ENCODE results near the gene P4HB.

The P4HB gene

DNA sequence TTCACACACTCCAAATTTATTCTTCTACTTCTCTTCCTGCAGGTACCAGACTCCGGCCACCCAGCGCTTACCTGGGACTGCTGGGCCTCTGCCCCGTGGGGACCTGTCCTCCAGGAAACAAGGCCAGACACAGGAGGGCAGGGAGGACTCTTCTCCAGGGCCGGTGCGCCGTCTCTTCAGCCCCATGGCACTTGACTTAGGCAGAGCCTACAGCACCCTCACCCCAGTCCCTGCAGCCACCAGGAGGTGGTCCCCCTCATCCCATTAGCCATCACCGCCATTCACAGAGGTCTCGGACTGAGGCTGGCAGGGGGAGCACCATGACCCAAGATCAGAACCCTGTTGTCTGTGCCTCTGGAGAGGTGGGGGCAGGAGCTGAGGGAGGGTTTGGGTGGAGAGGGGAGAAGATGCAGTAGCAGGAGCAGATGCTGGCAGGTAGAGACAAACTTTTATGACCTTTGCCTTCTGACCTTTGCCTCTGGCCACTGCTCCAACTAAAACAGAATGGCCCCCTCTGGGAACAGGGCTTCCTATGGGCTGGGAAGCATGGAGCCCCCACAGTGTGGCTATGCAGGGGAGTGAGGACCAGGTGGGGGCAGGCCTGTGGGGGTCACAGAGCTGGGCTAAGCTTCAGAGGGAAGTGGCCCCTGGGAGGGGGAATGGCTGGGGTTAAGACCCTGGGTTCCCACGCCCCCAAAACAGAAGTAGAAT is 58.1 kb downstream of the P4HB start:
- TF ChIP-seq CTCF (conservative IDR thresholded peaks at IDR 0.05; ENCODE audit: low read depth) = no peak
- ChIA-PET POLR2A (ENCODE audit: low non-redundant PET) (no interaction called here), CTCF (no interaction called here)
- no peak overlapping the region for H3K27ac ChIP-seq
- no peak for DNase-seq (ENCODE audit: low spot score)

DNA sequence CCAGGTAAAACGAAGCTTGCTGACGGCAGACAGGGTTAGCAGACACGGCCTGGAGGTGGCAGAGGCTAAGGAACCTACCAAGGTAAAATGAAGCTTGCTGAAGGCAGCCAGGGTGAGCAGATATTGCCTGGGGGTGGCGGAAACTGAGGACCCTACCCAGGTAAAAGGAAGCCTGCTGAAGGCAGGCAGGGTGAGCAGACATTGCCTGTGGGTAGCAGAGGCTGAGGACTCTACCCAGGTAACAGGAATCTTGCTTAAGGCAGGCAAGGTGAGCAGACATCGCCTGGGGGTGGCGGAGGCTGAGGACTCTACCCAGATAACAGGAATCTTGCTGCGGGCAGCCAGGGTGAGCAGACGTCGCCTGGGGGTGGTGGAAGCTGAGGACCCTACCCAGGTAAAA is 59.0 kb downstream of the P4HB start:
- no peak for DNase-seq (ENCODE audit: low spot score)
- TF ChIP-seq CTCF (conservative IDR thresholded peaks at IDR 0.05; ENCODE audit: low read depth) = no peak
- H3K27ac ChIP-seq = no peak overlapping the region
- ChIA-PET POLR2A (ENCODE audit: low non-redundant PET) (no interaction called here), CTCF (interaction anchor here (0.6 kb wide), 1 partner anchor 24 kb away, joined by 6 read pairs; no protein-coding TSS in a partner anchor)

GRCh38 chr17:81794509-81794908 is 65.8 kb downstream of the P4HB start:
- peak overlapping the region; percentile 52 for H3K27ac ChIP-seq
- ChIA-PET POLR2A (ENCODE audit: low non-redundant PET) (no interaction called here), CTCF (interaction anchor here (0.6 kb wide), 1 partner anchor 40 kb away, joined by 3 read pairs; no protein-coding TSS in a partner anchor)
- no peak for TF ChIP-seq CTCF (conservative IDR thresholded peaks at IDR 0.05; ENCODE audit: low read depth)
- DNase-seq (ENCODE audit: low spot score) = no peak

- CTCF ChIA-PET = no interaction called here
- POLR2A ChIA-PET (ENCODE audit: low non-redundant PET) = no interaction called here
- H3K27ac ChIP-seq = peak overlapping the region; percentile 52; the same call in 1 of the 2 replicates
- no peak for TF ChIP-seq CTCF (conservative IDR thresholded peaks at IDR 0.05; ENCODE audit: low read depth)
- DNase-seq (ENCODE audit: low spot score) = no peak
These were observed 66.3 kb downstream of the P4HB start for GRCh38 chr17:81794074-81794476.
